NCI-H2107 (cell line): Measurements from ENCODE around the gene OR4C6.
A peak's percentile ranks its signal among the peaks of the same experiment; 100 is the strongest.

ENCODE experiments used
- DNase-seq: peaks from one replicate; lab custom pipeline; 2025; lab: John Stamatoyannopoulos, UW

The OR4C6 gene

GRCh38 chr11:55661901-55662300 lies at the start of gene OR4C6:
OR4C6 (plus strand) TSS chr11:55662201; CDS start chr11:55665167, 2,966 bp downstream.
- DNase-seq = no peak

- DNase-seq = no peak
Measured at GRCh38 chr11:55624531-55624930, 37.5 kb upstream of the OR4C6 start.

- DNase-seq = no peak
Measured at GRCh38 chr11:55634813-55635212, 27.2 kb upstream of the OR4C6 start, which contains the start of gene OR4P4. OR4P4 (plus strand) TSS chr11:55635113.

- DNase-seq = no peak
Measured at GRCh38 chr11:55648027-55648426, 14.0 kb upstream of the OR4C6 start, which contains the start of gene OR4S2. OR4S2 (plus strand) TSS chr11:55648327; CDS start chr11:55650904, 2,577 bp downstream.

- DNase-seq = no peak
Measured at GRCh38 chr11:55652560-55652959, 9.4 kb upstream of the OR4C6 start.

- no peak for DNase-seq
Measured at GRCh38 chr11:55655096-55655495, 6.9 kb upstream of the OR4C6 start.

- DNase-seq = no peak
Measured at GRCh38 chr11:55658031-55658573, 3.9 kb upstream of the OR4C6 start.

GRCh38 chr11:55658608-55659007 lies 3.4 kb upstream of the OR4C6 start:
- no peak for DNase-seq

- DNase-seq = no peak
Measured at GRCh38 chr11:55669376-55669775, 7.4 kb downstream of the OR4C6 start.

- DNase-seq = no peak
Measured at GRCh38 chr11:55673860-55674259, 11.9 kb downstream of the OR4C6 start.

GRCh38 chr11:55697817-55698216 lies 35.8 kb downstream of the OR4C6 start:
- no peak for DNase-seq

GRCh38 chr11:55701429-55701828 lies 39.4 kb downstream of the OR4C6 start:
- DNase-seq = no peak

- peak; percentile 6 for DNase-seq
Measured at GRCh38 chr11:55707029-55707428, 45.0 kb downstream of the OR4C6 start.

GRCh38 chr11:55714982-55715888 lies 53.2 kb downstream of the OR4C6 start:
- no peak for DNase-seq
